GM18520 (cell line): ENCODE data around the gene PDE4B.
A peak's percentile ranks its signal among the peaks of the same experiment; 100 is the strongest.

Experiments
- ATAC-seq: cut with Tn5 transposase; IDR thresholded peaks from one replicate; pipeline ENCODE4 v1.9.1; 2021; ENCODE audit not compliant: unreplicated experiment

PDE4B gene

DNA sequence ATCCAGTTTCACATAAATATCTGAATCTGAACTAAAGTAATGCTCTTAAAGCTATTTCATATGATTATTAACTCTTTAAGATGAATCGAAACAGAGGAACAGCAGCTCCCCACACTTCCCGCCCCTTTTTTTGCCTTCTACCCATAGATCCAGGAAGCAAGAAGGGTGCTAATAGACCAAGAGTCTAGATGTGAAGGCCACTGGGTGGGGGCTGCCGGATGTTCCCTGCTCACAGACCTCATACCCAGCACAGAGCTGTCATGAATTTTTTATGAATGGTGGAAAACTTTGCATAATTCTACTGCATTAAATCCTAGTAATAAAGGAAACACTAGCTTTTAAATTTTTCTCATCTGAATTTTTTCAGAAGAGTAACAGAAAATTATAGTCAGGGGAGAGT lies 457.4 kb downstream of the PDE4B start:
- ATAC-seq: no peak

DNA sequence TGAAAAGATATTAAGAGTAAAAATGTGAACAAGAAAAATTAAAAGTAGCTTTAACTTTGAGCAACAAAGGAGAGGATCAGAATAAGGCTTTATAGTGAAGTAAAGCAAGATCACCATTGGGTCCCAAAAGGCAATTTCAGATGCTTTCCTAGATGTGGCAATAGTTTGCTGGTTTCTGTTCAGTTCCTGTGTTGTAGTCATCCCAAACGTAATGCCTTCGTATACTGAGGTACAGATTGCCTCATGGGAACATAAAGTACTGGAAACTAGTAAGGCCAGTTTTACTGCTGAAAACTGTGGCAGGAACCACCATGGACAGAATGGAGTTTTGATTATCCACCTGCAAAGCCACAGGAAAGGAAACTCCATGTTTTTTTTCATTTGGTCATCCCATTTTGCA lies 457.8 kb downstream of the PDE4B start:
- no peak for ATAC-seq

DNA sequence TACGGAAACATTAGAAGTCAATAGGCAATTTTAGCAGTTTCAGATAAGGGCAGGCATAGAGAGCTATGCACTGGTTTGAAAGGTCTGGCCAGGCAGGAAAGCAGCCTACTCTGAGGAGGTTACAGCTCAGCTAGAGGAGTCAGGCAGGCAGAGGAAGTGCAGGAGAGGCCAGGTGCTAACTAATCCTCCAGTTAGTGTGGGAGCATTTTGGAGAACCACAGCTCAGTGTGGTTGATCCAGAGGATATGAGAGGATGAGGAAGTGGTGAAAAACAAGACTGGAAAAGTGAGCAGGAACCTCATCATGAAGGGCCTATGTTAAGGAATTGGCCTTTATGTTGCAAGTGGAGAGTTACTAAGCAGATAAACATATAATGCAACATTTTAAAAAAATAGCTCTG lies 458.9 kb downstream of the PDE4B start:
- no peak for ATAC-seq

DNA sequence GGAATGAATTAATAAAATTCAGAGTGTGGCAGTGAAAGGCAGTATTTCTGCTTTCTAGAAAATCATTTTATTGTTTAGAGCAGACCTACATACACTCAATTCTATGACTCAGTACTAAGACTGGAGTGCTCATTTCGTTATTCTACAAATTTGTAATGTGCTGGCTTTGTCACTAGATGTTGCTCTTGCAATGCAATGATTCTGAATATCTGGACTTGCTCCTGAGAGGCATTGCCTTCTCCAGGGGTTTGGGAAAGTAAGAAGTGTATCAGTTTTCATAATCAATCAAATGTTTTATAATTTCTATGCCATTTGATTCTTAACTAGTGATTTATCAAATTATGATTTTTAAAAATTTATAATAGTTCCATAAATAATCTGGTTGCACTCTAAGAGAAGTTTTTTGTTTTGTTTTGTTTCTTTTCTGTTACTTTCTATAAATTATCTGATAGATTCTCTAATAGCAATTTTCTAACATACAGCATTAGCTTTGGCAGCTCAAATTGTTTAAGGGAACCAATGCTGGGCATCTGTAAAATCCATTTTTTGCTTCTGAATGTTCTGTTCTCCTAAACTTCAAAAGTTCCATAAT lies 460.7 kb downstream of the PDE4B start:
- peak; percentile 67 for ATAC-seq

DNA sequence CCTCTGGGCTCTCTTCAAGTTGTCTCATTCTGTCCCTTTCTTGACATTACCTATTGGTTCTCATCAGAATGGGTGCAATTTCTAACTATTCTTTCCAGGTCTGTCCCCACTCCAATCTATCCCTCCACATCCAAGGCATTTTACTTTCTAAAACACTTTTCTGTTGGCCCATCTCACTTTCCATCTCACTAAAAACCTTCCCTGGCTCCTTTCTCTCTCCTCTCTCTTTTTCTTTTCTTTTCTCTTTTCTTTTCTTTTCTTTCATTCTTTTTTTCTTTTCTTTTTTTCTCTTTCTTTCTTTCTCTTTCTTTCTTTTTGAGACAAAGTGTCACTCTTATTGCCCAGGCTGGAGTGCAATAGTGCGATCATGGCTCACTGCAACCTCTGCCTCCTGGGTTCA lies 462.1 kb downstream of the PDE4B start:
- no peak for ATAC-seq

DNA sequence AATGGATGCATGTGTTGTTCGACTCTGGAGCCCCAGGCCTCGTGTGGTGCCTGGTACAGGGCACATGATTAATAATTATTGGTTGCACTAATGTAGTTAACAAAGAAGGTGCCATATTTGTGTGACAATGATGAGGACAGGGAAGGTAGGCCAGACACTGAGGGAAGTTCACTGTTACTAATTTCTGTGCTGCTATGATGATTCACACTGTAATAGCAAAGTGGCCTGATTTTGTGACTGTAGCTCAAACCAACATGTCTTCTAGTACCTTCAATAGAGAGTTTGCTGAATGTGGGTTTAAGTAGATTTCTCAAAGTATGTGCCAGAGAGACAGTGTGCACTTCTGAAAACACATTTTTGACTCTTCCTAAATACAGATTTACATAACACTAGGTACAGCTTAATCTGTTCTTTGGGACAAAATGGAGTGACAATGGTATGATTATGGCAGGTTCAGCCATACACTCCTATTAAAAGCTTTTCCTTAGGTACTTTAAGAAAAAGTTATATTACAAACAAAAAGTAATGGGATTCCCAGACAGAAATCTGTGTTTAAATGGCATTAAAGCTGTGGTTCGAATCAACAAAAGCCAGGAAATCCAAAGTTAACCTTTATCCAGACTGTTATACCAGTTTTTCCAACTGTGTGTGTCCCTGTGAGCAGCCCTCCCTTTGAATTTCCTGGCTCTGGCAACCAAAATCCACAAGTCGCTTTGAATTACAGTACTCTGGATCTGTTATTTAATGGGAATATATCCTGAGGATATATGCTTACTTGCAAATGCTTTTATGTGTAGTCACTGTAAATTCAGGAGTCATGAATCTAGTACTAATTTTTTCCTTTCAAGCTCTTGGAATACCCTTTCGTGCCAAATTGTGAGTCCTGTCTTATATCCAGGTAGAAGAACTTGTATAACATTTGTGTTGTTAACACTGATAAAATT lies 464.2 kb downstream of the PDE4B start:
- no peak for ATAC-seq

DNA sequence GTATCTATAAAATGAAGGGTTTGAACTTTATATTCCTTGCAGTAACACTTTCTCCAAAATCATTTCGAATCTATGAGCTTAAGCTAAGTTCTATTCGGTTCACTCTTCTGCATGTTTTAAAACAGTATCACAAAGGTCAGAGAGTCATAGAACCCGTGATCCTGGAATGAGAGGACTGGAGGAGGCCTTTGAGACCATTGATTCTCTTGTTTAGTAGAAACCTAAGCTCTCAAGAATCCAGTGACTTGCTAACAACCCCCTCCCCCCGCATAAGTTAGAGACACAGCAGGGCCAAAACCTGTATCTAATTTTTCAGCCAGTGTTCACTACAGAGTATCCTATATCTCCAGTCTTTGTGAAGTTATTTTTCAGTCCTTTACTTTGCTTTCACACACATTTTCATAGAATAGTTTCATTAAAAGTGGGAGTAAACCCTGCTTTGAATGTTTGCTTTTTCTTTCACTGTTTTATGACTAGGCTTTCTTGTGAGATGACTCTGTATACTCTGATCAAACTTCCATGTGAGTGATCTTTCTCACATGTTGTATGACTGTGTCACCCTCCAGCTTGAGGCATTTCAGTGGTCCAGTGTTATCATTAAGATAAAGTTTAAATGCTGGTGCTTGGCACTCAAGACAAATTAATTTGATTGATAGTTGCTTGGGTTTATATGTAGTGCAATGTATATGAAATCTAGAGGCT lies 465.9 kb downstream of the PDE4B start:
- ATAC-seq: peak; percentile 67

DNA sequence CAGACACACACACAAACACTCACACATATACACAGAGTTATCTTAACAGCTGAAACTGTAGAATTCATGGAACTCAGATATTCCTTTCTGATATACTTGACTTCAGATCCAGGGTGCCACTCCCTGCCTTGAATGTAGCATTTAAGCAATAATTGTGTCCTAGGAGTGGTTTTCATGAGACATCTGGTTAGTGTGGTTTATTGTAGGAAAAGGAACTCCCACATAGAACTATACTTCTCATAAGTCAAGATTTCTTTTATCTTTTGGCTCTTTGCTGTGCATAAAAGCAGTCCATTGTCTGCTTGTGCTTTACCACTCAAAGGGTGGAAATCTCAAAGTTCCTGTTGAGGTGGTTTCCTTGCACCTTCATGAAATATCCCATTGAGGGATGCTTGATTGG lies 468.7 kb downstream of the PDE4B start:
- no peak for ATAC-seq

DNA sequence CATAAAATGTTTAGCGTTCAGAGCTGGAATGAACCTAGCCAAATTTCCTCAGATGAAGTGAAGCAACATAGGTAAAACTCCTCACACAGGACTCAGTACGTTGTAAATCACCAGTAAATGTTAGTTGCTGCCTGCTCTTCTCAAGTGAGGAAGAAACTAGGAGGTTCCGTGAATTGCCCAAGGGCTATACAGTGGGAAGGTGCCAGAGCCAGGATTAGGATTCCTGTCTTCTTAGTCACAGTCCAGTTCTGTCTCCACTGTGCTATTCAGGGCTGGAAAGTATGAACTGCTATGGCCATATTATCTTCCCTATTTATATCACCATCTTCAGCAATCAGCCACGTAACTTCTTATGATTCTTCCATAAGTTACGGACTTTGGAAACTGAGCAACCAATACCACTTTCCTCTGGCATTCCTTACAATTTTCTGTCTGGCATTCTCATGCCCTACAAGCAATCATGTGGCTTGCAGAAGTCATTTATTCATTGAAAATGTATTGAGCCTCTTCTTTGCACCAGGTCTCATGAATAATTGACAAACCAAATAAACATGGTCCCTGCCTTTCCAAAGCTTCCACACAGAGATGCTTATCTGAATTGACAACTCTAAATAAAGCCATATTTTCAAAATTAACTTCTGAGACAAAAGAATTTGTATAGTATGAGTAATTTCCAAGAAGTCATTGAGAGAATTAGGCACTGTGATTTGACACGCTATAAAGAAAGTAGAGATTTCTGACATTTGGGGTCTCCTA lies 469.7 kb downstream of the PDE4B start:
- no peak for ATAC-seq

DNA sequence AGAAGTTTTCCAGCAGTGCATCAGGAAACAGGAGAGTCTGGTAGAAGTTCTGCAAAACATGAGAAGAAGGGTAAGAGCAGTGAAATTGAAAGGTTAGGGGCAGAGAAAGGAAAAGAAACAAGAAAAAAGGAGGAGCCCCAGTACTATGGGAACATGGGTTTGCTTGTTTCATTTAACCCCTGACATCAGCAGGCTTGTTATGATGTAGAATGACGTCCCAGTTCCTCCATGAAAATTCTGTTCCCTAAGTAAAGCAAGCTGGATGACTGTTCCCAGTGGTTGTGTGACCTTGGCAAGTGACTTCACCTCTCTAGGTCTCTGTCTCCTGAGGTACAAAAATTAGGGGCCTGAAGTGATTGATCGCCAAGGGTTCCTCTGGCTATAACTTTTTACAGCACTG lies 472.6 kb downstream of the PDE4B start:
- no peak for ATAC-seq

DNA sequence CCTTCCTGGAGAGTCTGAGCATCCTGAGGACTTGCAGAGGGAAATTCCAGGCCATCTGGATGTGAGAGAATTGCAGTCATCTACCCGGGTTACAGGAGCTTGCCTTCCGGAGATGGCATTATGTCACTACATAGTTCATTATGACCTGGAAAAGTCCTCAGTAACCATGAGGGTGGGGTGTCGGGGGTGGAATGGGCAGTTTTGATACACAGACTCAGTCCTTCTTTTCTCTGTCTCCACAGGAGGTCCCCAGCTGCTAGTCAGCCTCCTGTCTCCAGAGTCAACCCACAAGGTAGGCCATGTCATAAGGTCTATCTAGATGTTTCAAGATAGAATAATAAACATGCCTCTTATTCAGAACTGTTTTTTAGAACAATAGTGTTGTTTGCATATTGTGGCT lies 473.1 kb downstream of the PDE4B start:
- no peak for ATAC-seq

DNA sequence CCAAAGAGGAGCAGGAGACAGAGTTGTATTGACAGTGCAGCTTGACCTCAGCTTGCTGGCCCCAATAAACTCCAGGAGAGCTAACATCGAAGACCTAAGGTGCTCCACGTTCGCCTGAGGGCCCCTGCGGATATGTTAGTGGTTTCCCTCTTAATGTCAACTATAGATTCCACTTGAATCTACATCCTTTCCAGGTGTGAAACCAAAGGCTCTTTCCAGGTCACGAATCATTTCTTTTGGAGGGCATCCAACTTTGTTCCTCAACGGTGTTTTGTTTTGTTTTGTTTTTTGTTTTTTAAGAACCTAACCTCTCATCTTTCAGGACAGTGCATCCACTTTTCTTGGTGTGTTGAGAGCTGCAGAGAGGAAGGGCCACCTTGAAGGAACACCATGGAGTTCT lies 473.7 kb downstream of the PDE4B start:
- no peak for ATAC-seq

DNA sequence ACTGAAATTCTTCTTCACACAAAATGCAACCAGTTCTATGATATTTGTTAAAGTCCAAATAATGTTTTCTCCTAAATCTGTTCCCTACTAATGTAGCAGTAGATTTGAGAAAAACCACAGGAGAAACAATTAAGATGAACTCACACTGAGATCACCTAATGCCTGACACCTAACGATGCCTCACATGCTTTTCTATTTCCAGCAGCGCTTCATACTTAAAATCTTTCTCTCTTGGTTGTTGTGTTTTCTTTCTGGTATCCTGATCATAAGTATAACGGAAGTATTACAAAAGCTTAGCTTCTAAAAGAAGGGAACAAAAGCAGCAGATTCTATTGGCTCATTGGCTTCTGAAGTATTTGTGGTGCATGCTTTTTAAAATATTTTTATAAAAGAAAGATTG lies 474.1 kb downstream of the PDE4B start:
- no peak for ATAC-seq

DNA sequence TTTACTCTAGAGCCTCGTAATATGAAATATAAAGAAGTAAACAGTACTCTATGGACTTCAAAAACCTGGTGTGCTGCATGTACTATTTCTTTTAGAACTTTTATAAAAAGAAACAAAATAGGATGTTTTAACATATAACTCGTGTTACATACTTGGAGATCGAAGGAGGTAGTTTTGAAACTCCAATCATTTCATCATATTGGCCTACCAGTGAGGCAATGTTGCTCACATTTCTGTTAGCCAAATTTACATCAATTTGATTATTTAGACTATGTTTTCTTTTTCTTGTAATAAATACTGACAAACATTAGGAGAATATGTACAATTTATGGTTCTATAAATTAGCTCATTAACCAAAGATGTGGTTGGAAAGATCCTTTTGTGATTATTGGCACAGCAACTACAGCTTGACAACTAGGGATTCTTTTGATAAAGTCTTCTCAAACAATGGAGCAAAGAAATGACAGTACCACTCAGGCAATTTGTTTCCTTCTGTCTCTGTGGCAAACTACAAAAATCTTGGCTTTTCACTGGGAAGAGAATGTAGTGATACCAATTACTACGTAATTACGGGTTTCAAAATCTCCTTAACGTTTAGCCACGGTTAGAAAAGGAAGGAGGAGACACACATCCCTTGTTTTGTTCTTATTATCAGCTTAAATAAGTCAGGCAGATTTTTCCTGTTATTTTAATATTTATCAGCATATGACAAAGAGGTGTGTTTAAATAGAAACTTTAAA lies 474.7 kb downstream of the PDE4B start:
- ATAC-seq: no peak

DNA sequence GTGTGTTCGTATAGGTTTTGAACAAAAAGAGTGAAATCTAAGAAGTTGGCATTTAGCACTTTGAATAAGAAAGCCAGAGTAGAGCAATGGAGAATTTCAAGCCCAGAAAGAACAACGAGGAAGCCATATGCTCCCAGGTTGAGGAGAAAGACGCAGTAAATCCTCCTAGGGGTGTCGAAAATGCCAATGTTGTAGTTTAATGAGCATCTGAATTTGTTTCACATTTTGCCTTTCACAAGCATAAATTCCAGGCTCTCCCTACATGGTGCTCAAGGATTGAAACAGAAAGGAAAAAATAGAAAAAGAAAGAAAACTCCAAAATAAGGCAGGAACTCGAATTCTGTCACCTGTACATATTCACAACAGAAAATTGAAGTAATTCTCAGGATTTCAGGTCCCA lies 476.5 kb downstream of the PDE4B start:
- no peak for ATAC-seq

DNA sequence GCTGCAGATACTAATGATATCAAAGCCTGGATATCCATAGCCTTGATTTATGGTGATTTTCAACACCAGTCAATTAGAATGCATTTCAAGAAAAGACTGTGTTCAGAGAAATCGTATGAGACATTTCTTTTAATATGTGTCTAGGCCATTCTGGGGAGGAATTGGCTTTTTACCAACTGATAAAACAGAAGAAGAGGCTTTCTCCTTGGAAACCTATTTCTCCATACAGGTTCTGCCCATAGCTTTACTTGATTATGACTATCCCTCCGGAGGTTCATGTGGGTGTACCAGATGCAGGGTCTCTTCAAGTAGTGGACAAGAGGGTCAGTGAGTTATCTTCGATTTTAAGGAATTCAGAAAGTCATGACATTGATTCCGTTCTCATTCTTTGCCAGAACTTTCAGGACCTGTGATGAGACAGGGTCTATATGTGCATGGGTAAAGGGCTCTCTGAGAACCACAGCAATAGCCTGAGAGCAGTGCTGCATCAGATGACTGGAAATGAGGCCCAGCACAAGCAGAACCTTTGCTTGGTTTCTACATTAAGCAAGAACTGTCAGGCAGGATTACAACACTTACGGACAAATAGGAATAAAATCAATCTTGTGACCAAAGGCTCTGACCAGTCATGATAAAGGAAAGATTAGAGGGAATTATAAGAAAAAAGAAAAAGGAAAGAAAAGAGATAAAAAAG lies 477.6 kb downstream of the PDE4B start:
- ATAC-seq: no peak

DNA sequence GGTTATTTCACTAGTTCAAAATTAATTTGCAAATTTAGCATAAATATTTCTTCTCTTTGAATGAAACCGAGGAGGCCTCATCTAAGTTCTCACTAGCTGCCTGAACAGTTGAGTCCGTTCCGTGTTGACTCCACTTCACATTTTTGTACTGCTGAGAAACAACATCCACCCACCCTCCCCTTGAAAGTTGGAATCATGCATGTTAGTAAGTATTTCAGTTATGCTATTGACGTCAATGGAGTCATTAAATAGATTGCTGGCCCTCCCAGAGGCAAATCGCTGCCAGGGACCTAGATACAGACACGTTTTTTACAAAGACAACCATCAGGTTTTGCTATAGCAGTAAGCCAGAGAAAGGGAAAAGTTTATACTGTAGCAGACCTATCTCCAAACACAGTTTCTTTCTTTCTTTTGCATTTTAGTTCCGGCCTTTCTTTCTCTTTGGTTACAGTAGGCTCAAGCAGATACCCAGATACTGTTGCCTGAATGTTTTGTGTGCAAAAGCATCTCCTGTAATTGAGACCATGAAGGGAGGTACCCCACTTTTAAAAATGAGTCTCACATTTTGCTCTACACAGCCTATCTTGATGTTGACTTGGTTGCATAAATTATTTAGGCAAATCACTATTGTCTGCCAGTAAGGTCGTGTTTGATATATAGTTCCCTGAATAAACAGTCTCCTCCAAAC lies 478.7 kb downstream of the PDE4B start:
- ATAC-seq: no peak

DNA sequence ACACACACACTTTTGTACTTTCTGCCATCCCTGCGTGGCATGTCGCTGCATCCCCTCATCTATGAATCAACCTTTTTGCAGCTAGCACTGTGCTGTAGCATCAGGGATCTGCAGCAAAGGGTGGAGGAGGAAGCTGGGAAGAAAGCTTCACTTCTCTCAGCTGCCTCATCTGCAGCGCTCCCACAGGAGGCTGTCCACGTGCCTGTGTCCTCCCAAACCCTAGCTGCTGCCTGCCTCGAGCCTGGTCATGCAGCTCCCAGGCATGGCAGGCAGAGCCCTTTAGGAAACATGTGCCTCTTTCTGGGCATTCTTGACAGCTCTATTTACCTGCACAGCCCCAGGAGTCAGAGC lies 479.2 kb downstream of the PDE4B start:
- ATAC-seq: no peak

DNA sequence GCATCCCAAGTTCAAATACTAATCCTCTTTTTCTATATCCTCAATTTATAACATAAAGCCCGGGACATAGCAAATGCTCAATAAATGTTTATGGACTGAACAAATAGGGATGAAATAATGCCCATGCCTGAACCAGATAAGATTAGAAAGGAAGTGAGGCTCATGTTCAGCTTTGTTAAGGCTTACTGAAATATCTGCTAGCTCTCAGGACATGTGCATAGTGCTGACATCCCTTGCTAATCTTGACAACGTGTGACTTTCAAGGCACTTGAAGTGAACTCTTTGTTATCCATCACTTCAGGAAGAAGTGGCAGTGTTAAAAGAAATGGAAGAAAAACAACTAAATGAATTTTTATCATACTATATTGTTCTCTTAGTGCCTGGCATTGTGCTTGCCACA lies 481.0 kb downstream of the PDE4B start:
- no peak for ATAC-seq

DNA sequence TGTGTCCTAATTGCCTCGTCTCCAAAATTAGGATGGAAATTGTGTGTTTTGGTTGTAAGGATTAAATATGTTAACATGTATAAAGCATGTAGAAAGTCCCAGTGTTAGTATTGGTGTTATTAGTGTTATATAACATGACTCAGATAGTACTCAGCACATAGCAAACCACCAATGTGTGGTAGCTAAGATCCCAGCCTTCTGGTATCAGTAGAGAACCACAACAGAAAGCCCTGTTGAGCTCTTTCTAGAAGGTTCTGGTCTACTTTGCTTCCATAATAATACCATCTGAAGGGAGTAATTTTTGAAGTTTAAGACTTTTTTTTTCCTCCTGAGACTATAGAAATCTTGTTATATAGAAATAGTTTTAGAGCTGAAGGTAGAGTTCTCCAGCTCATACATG lies 481.9 kb downstream of the PDE4B start:
- peak; percentile 63 for ATAC-seq
